Fibroblast of lung (primary cell): Measurements from ENCODE around the gene TBXAS1. TPM values are rescaled to one million over a fixed set of nuclear protein-coding genes. Genes with fewer than 3 reads are reported as not detected.

Experiments used
- DNase-seq, 2 donors: peaks; one replicate each; pipeline versions ENCODE4 v3.0.0 to v3.0.0-alpha.2; 2010; ENCODE audit warnings: low read depth in 2 of 2
- H2AFZ ChIP-seq: 2 replicates; pipeline ENCODE4 v1.5.1; 2012; ENCODE audit warnings: low read length, control low read depth, inconsistent platforms
- H3K27ac ChIP-seq: 2 replicates; pipeline ENCODE4 v1.5.1; 2011; ENCODE audit warnings: low read length, control low read depth; ENCODE audit not compliant: insufficient read depth
- H3K27me3 ChIP-seq: 2 replicates; pipeline ENCODE4 v1.5.1; 2011; ENCODE audit warnings: mild to moderate bottlenecking, low read length; ENCODE audit not compliant: control insufficient read depth, insufficient read depth
- H3K36me3 ChIP-seq: 2 replicates; pipeline ENCODE4 v1.5.1; 2011; ENCODE audit warnings: low read length; ENCODE audit not compliant: control insufficient read depth, insufficient read depth
- H3K4me1 ChIP-seq: 2 replicates; pipeline ENCODE4 v1.5.1; 2011; ENCODE audit warnings: low read length; ENCODE audit not compliant: control insufficient read depth, insufficient read depth; ENCODE audit errors: extremely low read depth
- H3K4me2 ChIP-seq: 2 replicates; pipeline ENCODE4 v1.5.1; 2011; ENCODE audit warnings: low read length, control low read depth; ENCODE audit not compliant: insufficient read depth; ENCODE audit errors: extremely low read depth
- H3K4me3 ChIP-seq, 4 experiments: fragments of 200-600 bp in 1 of 4; sonication (generic) in 1 of 4; replicated peaks in 1 of 4; 2 replicates each; pipeline ENCODE4 v1.5.1; 2011 to 2016; ENCODE audit warnings: low read length in 4 of 4, low read depth in 3 of 4, mild to moderate bottlenecking in 3 of 4, control low read depth in 2 of 4, inconsistent platforms in 1 of 4, mixed read lengths in 1 of 4; ENCODE audit not compliant: insufficient read depth in 1 of 4; ENCODE audit errors: control extremely low read depth in 1 of 4
- H3K79me2 ChIP-seq: 2 replicates; pipeline ENCODE4 v1.5.1; 2012; ENCODE audit warnings: mild to moderate bottlenecking, low read length, inconsistent platforms; ENCODE audit not compliant: control insufficient read depth, insufficient read depth
- H3K9ac ChIP-seq: 2 replicates; pipeline ENCODE4 v1.5.1; 2011; ENCODE audit warnings: mild to moderate bottlenecking, low read length, control low read depth; ENCODE audit not compliant: insufficient read depth
- H3K9me3 ChIP-seq: 2 replicates; pipeline ENCODE4 v1.5.1; 2012; ENCODE audit warnings: low read depth, low read length; ENCODE audit not compliant: control insufficient read depth, insufficient read depth
- H4K20me1 ChIP-seq: 2 replicates; pipeline ENCODE4 v1.5.1; 2011; ENCODE audit warnings: low read length; ENCODE audit not compliant: control insufficient read depth, insufficient read depth; ENCODE audit errors: extremely low read depth
- CTCF ChIP-seq, 2 donors: IDR thresholded peaks in 1 of 2; conservative IDR thresholded peaks in 1 of 2; 1 replicate in 1 of 2; 2 replicates in 1 of 2; pipeline ENCODE4 v1.5.1; 2011 to 2012; ENCODE audit warnings: low read length in 2 of 2, control low read depth in 1 of 2, inconsistent platforms in 1 of 2, low read depth in 1 of 2, mild to moderate bottlenecking in 1 of 2
- EZH2 ChIP-seq: IDR thresholded peaks from 2 replicates; pipeline ENCODE4 v1.5.1; 2012; ENCODE audit warnings: low read length, control low read depth, mild to moderate bottlenecking; ENCODE audit errors: missing control alignments
- polyA plus RNA-seq, 2 donors: library from polyadenylated mRNA; depleted of rRNA in 1 of 2; stranded (reverse) in 1 of 2; unstranded in 1 of 2; fragments of >200 nt; gene quantifications; 2 replicates each; pipeline ENCODE4 v1.2.1, GENCODE V29; 2011 to 2012; ENCODE audit warnings: missing spikeins in 1 of 2
- total RNA-seq: library from RNA; depleted of rRNA; stranded (reverse); fragments of >200 nt; gene quantifications from 2 replicates; pipeline ENCODE4 v1.2.1, GENCODE V29; 2014

TBXAS1 gene
- total and polyA plus RNA-seq, 2 donors (not counting 1 experiment from before 2014, with no cell fraction given), result 1.5 to 2.1 TPM

- no peak for DNase-seq
- no peaks in the 10 kb centered on the region for H3K79me2 ChIP-seq
- no peaks in the 10 kb centered on the region for H3K36me3 ChIP-seq
- TF ChIP-seq CTCF (conservative IDR thresholded peaks at IDR 0.05 in 1 of 2, IDR thresholded peaks at IDR 0.05 in 1 of 2; ENCODE audit: low read depth in 1 of 2, low read length in 2 of 2), result no peak
- TF ChIP-seq EZH2, result no peak
- no peak overlapping the region for H2AFZ ChIP-seq
- H3K27me3 ChIP-seq, result peaks cover 6% of the 10 kb centered on the region
- H3K9me3 ChIP-seq, result no peaks in the 10 kb centered on the region
- no peaks in the 10 kb centered on the region for H4K20me1 ChIP-seq
- H3K27ac ChIP-seq, result no peak overlapping the region
- no peak overlapping the region for H3K4me3 ChIP-seq
- H3K4me2 ChIP-seq, result no peak overlapping the region
- no peak overlapping the region for H3K9ac ChIP-seq
- no peaks in the 10 kb centered on the region for H3K4me1 ChIP-seq
Observed at GRCh38 chr7:139845443-139845805, 16.4 kb downstream of the TBXAS1 start.

- DNase-seq, result no peak
- Histone ChIP-seq H4K20me1 (no peaks in the 10 kb centered on the region), H2AFZ (no peak overlapping the region), H3K4me2 (no peak overlapping the region), H3K9ac (no peak overlapping the region), H3K27ac (no peak overlapping the region), H3K36me3 (no peaks in the 10 kb centered on the region), H3K79me2 (no peaks in the 10 kb centered on the region), H3K4me1 (no peaks in the 10 kb centered on the region), H3K9me3 (no peaks in the 10 kb centered on the region), H3K4me3 (no peak overlapping the region), H3K27me3 (peaks cover 6% of the 10 kb centered on the region)
- TF ChIP-seq CTCF (conservative IDR thresholded peaks at IDR 0.05 in 1 of 2, IDR thresholded peaks at IDR 0.05 in 1 of 2; ENCODE audit: low read depth in 1 of 2, low read length in 2 of 2), result no peak
Observed at GRCh38 chr7:139846297-139846696, 17.2 kb downstream of the TBXAS1 start.

- Histone ChIP-seq H3K9ac (no peak overlapping the region), H3K27me3 (peaks cover 6% of the 10 kb centered on the region), H3K4me2 (no peak overlapping the region), H4K20me1 (no peaks in the 10 kb centered on the region), H3K27ac (no peak overlapping the region), H3K4me3 (no peak overlapping the region), H3K79me2 (no peaks in the 10 kb centered on the region), H3K9me3 (no peaks in the 10 kb centered on the region), H2AFZ (no peak overlapping the region), H3K4me1 (no peaks in the 10 kb centered on the region), H3K36me3 (no peaks in the 10 kb centered on the region)
- TF ChIP-seq EZH2 (no peak), CTCF (conservative IDR thresholded peaks at IDR 0.05 in 1 of 2, IDR thresholded peaks at IDR 0.05 in 1 of 2; ENCODE audit: low read depth in 1 of 2, low read length in 2 of 2) (no peak)
- no peak for DNase-seq
Observed at GRCh38 chr7:139848274-139848673, 19.2 kb downstream of the TBXAS1 start.
